Measurements from ENCODE around the gene CSRNP3. TPM values are rescaled to one million over a fixed set of nuclear protein-coding genes. Genes with fewer than 3 reads are reported as not detected.

Gene CSRNP3
- total RNA-seq, 4 donors from 2014 or later: 0.91 to 14.1 (median 1.7) TPM

GRCh38 chr2:165497659-165498317 lies 28.3 kb downstream of the CSRNP3 start:
- no peak overlapping the region for H3K4me3 ChIP-seq (ENCODE audit: low read depth, poor library complexity, severe bottlenecking)
- no peak for DNase-seq (ENCODE audit: low spot score in 2 of 2)
- 81 to 87% methylated on average over 3 of the region's 3 CpGs for WGBS, 2 donors
- intact Hi-C loops (cut with DNase I; ENCODE audit: low total_unique reads): loop anchor here (2.0 kb wide), 1 partner anchor 15 kb away; no protein-coding TSS in a partner anchor
- TF ChIP-seq CTCF (IDR thresholded peaks at IDR 0.05): no peak
- TF ChIP-seq POLR2A (IDR thresholded peaks at IDR 0.05): no peak

GRCh38 chr2:165499131-165499530 lies 29.6 kb downstream of the CSRNP3 start:
- no peak for TF ChIP-seq CTCF (IDR thresholded peaks at IDR 0.05)
- TF ChIP-seq POLR2A (IDR thresholded peaks at IDR 0.05): no peak
- no peak overlapping the region for H3K4me3 ChIP-seq (ENCODE audit: low read depth, poor library complexity, severe bottlenecking)
- 73 to 85% methylated on average over 3 of the region's 3 CpGs for WGBS, 2 donors
- DNase-seq (ENCODE audit: low spot score in 2 of 2): no peak
- intact Hi-C loops (cut with DNase I; ENCODE audit: low total_unique reads): no loop called here

GRCh38 chr2:165500001-165500400 lies 30.5 kb downstream of the CSRNP3 start:
- TF ChIP-seq POLR2A (IDR thresholded peaks at IDR 0.05) (no peak), CTCF (IDR thresholded peaks at IDR 0.05) (no peak)
- no peak for DNase-seq (ENCODE audit: low spot score in 2 of 2)
- intact Hi-C loops (cut with DNase I; ENCODE audit: low total_unique reads): no loop called here
- WGBS, 2 donors: 96 to 98% methylated on average over 2 of the region's 2 CpGs
- H3K4me3 ChIP-seq (ENCODE audit: low read depth, poor library complexity, severe bottlenecking): no peak overlapping the region

GRCh38 chr2:165500816-165501215 lies 31.3 kb downstream of the CSRNP3 start:
- H3K4me3 ChIP-seq (ENCODE audit: low read depth, poor library complexity, severe bottlenecking): no peak overlapping the region
- TF ChIP-seq POLR2A (IDR thresholded peaks at IDR 0.05) (no peak), CTCF (IDR thresholded peaks at IDR 0.05) (no peak)
- intact Hi-C loops (cut with DNase I; ENCODE audit: low total_unique reads): no loop called here
- DNase-seq (ENCODE audit: low spot score in 2 of 2): no peak

GRCh38 chr2:165505514-165505913 lies 36.0 kb downstream of the CSRNP3 start:
- no peak for DNase-seq (ENCODE audit: low spot score in 2 of 2)
- intact Hi-C loops (cut with DNase I; ENCODE audit: low total_unique reads): no loop called here
- TF ChIP-seq CTCF (IDR thresholded peaks at IDR 0.05): no peak
- no peak for TF ChIP-seq POLR2A (IDR thresholded peaks at IDR 0.05)
- no peak overlapping the region for H3K4me3 ChIP-seq (ENCODE audit: low read depth, poor library complexity, severe bottlenecking)
- 39 to 68% methylated on average over 3 of the region's 3 CpGs for WGBS, 2 donors

- intact Hi-C loops (cut with DNase I; ENCODE audit: low total_unique reads): no loop called here
- TF ChIP-seq CTCF (IDR thresholded peaks at IDR 0.05) (no peak), POLR2A (IDR thresholded peaks at IDR 0.05) (no peak)
- no peak overlapping the region for H3K4me3 ChIP-seq (ENCODE audit: low read depth, poor library complexity, severe bottlenecking)
- no peak for DNase-seq (ENCODE audit: low spot score in 2 of 2)
Observed at GRCh38 chr2:165508927-165509326, 39.4 kb downstream of the CSRNP3 start.
